NCI-H2107 (cell line): ENCODE data around the gene CALML3.

Experiments used
- DNase-seq: peaks from one replicate; lab custom pipeline; 2025; lab: John Stamatoyannopoulos, UW

Gene CALML3

GRCh38 chr10:5491477-5491876, 33.3 kb upstream of the CALML3 start:
- DNase-seq: no peak

GRCh38 chr10:5492322-5492855, 32.4 kb upstream of the CALML3 start:
- DNase-seq: no peak

GRCh38 chr10:5492929-5493576, 31.7 kb upstream of the CALML3 start:
- no peak for DNase-seq

- DNase-seq: no peak
These were observed 31.1 kb upstream of the CALML3 start for GRCh38 chr10:5493691-5494090.

- no peak for DNase-seq
These were observed 30.1 kb upstream of the CALML3 start for GRCh38 chr10:5494611-5495010.

GRCh38 chr10:5496261-5497250, 28.2 kb upstream of the CALML3 start:
- DNase-seq: no peak

- no peak for DNase-seq
These were observed 27.5 kb upstream of the CALML3 start for GRCh38 chr10:5497289-5497688.

GRCh38 chr10:5497948-5498730, 26.6 kb upstream of the CALML3 start:
- DNase-seq: no peak

- no peak for DNase-seq
These were observed 25.8 kb upstream of the CALML3 start for GRCh38 chr10:5498791-5499492.

- no peak for DNase-seq
These were observed 25.1 kb upstream of the CALML3 start, which contains the start of gene CALML5 for GRCh38 chr10:5499493-5500140. Gene CALML5 (minus strand): TSS chr10:5499570. CDS start chr10:5499438, 132 bp downstream.

GRCh38 chr10:5500162-5500670, 24.5 kb upstream of the CALML3 start:
- DNase-seq: no peak

- DNase-seq: no peak
These were observed 23.9 kb upstream of the CALML3 start for GRCh38 chr10:5500910-5501309.

- no peak for DNase-seq
These were observed 22.7 kb upstream of the CALML3 start for GRCh38 chr10:5502061-5502521.

GRCh38 chr10:5502571-5503476, 21.9 kb upstream of the CALML3 start:
- DNase-seq: no peak

- no peak for DNase-seq
These were observed 21.3 kb upstream of the CALML3 start for GRCh38 chr10:5503477-5503835.

GRCh38 chr10:5504146-5505072, 20.4 kb upstream of the CALML3 start:
- DNase-seq: no peak

GRCh38 chr10:5506246-5506645, 18.5 kb upstream of the CALML3 start:
- DNase-seq: no peak
